Karpas-422 (cell line): Measurements from ENCODE around the gene TRIM36. TPM values are rescaled to one million over a fixed set of nuclear protein-coding genes. Genes with fewer than 3 reads are reported as not detected.

Experiments used
- DNase-seq: peaks from one replicate; pipeline ENCODE4 v3.0.0-alpha.2; 2015
- H2AFZ ChIP-seq: fragments of 200-600 bp; sonication (generic); 2 replicates; pipeline ENCODE4 v1.6.1; 2014; ENCODE audit warnings: antibody characterized with exemption, low read length, mixed read lengths
- H3K27ac ChIP-seq: fragments of 200-600 bp; sonication (generic); 2 replicates; pipeline ENCODE4 v1.5.1; 2014; ENCODE audit warnings: mild to moderate bottlenecking, low read length, moderate library complexity
- H3K27me3 ChIP-seq: fragments of 200-600 bp; sonication (generic); 2 replicates; pipeline ENCODE4 v1.6.1; 2014; ENCODE audit warnings: low read length, mixed read lengths
- H3K36me3 ChIP-seq: fragments of 200-600 bp; sonication (generic); 2 replicates; pipeline ENCODE4 v1.6.1; 2014; ENCODE audit warnings: low read length, mixed read lengths; ENCODE audit not compliant: insufficient read depth
- H3K4me1 ChIP-seq: fragments of 200-600 bp; sonication (generic); 2 replicates; pipeline ENCODE4 v1.6.1; 2014; ENCODE audit warnings: mild to moderate bottlenecking, low read length, mixed read lengths
- H3K4me2 ChIP-seq: fragments of 200-600 bp; sonication (generic); 2 replicates; pipeline ENCODE4 v1.6.1; 2014; ENCODE audit warnings: low read length, low read depth, mild to moderate bottlenecking; ENCODE audit not compliant: poor library complexity, severe bottlenecking
- H3K4me3 ChIP-seq: fragments of 200-600 bp; sonication (generic); 2 replicates; pipeline ENCODE4 v1.5.1; 2014; ENCODE audit warnings: mild to moderate bottlenecking, antibody characterized with exemption, low read length, mixed read lengths
- H3K79me2 ChIP-seq: fragments of 200-600 bp; sonication (generic); 2 replicates; pipeline ENCODE4 v1.6.1; 2014; ENCODE audit warnings: mild to moderate bottlenecking, low read length, mixed read lengths
- H3K9ac ChIP-seq: fragments of 200-600 bp; sonication (generic); 2 replicates; pipeline ENCODE4 v1.6.0; 2014; ENCODE audit warnings: low read length
- H3K9me2 ChIP-seq: fragments of 200-600 bp; sonication (generic), shearing (Covaris generic); replicated peaks from 2 replicates; pipeline ENCODE4 v1.6.0; 2014; ENCODE audit warnings: mild to moderate bottlenecking, low read length, moderate library complexity; ENCODE audit not compliant: insufficient read depth
- H3K9me3 ChIP-seq: fragments of 300-700, 200-600 bp; sonication (generic); 2 replicates; pipeline ENCODE4 v1.6.1; 2014; ENCODE audit warnings: low read length, mixed read lengths
- H4K20me1 ChIP-seq: fragments of 200-600 bp; sonication (generic); 2 replicates; pipeline ENCODE4 v1.6.1; 2014; ENCODE audit warnings: mild to moderate bottlenecking, antibody characterized with exemption, low read length, low read depth; ENCODE audit not compliant: insufficient read depth
- total RNA-seq: library from RNA; depleted of rRNA; stranded (reverse); fragments of >200 nt; shearing (Covaris generic); gene quantifications from 2 replicates; pipeline ENCODE4 v1.2.3, GENCODE V29; 2014; ENCODE audit warnings: low replicate concordance

TRIM36 gene
- total RNA-seq, 1 experiment from 2014 or later: 4.1 TPM

DNA sequence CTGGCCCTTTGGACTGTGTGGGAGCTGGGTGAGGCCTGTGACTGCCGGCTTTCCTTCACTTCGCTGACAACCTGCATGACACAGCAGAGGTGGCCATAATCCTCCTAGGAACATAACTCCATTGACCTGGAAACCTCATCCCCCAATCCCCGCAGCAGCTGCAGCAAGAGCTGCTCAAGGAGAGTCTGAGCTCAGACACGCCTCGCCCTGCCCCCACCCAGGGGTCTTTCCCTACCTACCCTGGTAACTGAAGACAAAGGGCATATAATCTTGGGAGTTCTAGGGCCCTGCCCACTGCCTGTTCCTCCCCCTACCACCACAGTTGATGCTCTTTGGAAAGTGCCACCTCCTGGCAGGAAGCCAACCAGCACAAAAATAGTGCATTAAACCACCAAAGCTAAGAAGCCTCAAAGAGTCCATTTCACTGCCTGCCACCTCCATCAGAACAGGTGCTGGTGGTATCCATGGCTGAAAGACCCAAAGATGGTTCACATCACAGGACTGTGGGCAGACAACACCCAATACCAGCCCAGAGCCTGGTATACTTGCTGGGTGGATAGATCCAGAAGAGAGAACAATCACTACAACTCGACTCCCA is 18.4 kb downstream of the TRIM36 start:
- no peak overlapping the region for H3K27ac ChIP-seq
- no peaks in the 10 kb centered on the region for H3K36me3 ChIP-seq
- H3K4me2 ChIP-seq: no peak overlapping the region
- no peak for DNase-seq
- no peak overlapping the region for H3K9ac ChIP-seq
- H3K9me2 ChIP-seq: no peaks in the 10 kb centered on the region
- no peaks in the 10 kb centered on the region for H3K9me3 ChIP-seq
- H3K4me1 ChIP-seq: no peaks in the 10 kb centered on the region; the same call in 1 of the 2 replicates
- no peak overlapping the region for H3K4me3 ChIP-seq
- H3K27me3 ChIP-seq: no peaks in the 10 kb centered on the region
- H4K20me1 ChIP-seq: no peaks in the 10 kb centered on the region
- H3K79me2 ChIP-seq: no peaks in the 10 kb centered on the region
- H2AFZ ChIP-seq: no peak overlapping the region

GRCh38 chr5:115150512-115150911 is 19.2 kb downstream of the TRIM36 start:
- no peak overlapping the region for H2AFZ ChIP-seq

GRCh38 chr5:115147052-115147451 is 22.7 kb downstream of the TRIM36 start:
- Histone ChIP-seq H3K27ac (no peak overlapping the region), H3K36me3 (no peaks in the 10 kb centered on the region), H3K9me3 (no peaks in the 10 kb centered on the region), H3K4me3 (no peak overlapping the region), H4K20me1 (no peaks in the 10 kb centered on the region), H3K9me2 (no peaks in the 10 kb centered on the region), H2AFZ (no peak overlapping the region), H3K9ac (no peak overlapping the region), H3K4me1 (peaks cover 6% of the 10 kb centered on the region), H3K79me2 (no peaks in the 10 kb centered on the region), H3K4me2 (no peak overlapping the region), H3K27me3 (no peaks in the 10 kb centered on the region)
- DNase-seq: no peak

More at GRCh38 chr5:115150512-115150911, 19.2 kb downstream of the TRIM36 start:
- H3K4me2 ChIP-seq: no peak overlapping the region
- H3K9me2 ChIP-seq: no peaks in the 10 kb centered on the region
- no peak overlapping the region for H3K9ac ChIP-seq
- no peaks in the 10 kb centered on the region for H3K79me2 ChIP-seq
- no peaks in the 10 kb centered on the region for H3K36me3 ChIP-seq
- no peaks in the 10 kb centered on the region for H4K20me1 ChIP-seq
- H3K27ac ChIP-seq: no peak overlapping the region
- DNase-seq: no peak
- H3K4me3 ChIP-seq: no peak overlapping the region
- no peaks in the 10 kb centered on the region for H3K27me3 ChIP-seq
- H3K9me3 ChIP-seq: no peaks in the 10 kb centered on the region
- peaks cover 5% of the 10 kb centered on the region for H3K4me1 ChIP-seq

- H3K9ac ChIP-seq: no peak overlapping the region
Measured at GRCh38 chr5:115136294-115136693, 33.4 kb downstream of the TRIM36 start.

GRCh38 chr5:115132465-115132864 is 37.2 kb downstream of the TRIM36 start:
- Histone ChIP-seq H3K4me2 (no peak overlapping the region), H3K9me3 (no peaks in the 10 kb centered on the region), H3K4me3 (no peak overlapping the region), H3K79me2 (no peaks in the 10 kb centered on the region), H3K27ac (no peak overlapping the region), H3K27me3 (no peaks in the 10 kb centered on the region), H3K4me1 (no peaks in the 10 kb centered on the region), H2AFZ (no peak overlapping the region), H3K36me3 (no peaks in the 10 kb centered on the region), H3K9ac (no peak overlapping the region), H3K9me2 (no peaks in the 10 kb centered on the region), H4K20me1 (no peaks in the 10 kb centered on the region)
- no peak for DNase-seq

More at GRCh38 chr5:115136294-115136693, 33.4 kb downstream of the TRIM36 start:
- H3K79me2 ChIP-seq: no peaks in the 10 kb centered on the region
- H3K27ac ChIP-seq: no peak overlapping the region
- H3K4me1 ChIP-seq: no peaks in the 10 kb centered on the region
- H3K9me3 ChIP-seq: no peaks in the 10 kb centered on the region
- H3K27me3 ChIP-seq: no peaks in the 10 kb centered on the region
- H3K9me2 ChIP-seq: no peaks in the 10 kb centered on the region
- H4K20me1 ChIP-seq: no peaks in the 10 kb centered on the region
- H3K36me3 ChIP-seq: no peaks in the 10 kb centered on the region
- H3K4me2 ChIP-seq: no peak overlapping the region
- no peak overlapping the region for H2AFZ ChIP-seq
- H3K4me3 ChIP-seq: no peak overlapping the region
- DNase-seq: no peak

DNA sequence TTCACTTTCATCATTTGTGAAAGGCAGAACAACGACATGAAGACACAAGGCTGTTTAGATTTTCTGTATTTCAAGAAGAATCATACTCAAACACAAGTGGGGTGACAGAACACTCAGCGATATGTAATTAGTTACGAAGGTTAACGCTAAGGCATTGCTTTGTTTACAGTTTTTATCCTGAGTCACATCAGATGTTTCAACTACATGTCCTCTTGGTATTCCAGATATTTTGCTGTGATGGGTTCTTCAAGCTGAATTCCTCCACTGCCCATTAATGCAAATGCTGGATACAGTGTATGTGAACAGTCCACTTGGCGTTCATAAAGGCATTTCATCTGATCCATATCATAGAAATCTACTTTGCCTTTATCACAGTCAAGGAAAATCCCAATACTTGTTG is 43.4 kb downstream of the TRIM36 start:
- H3K4me3 ChIP-seq: no peak overlapping the region
- H3K79me2 ChIP-seq: no peaks in the 10 kb centered on the region
- H3K9ac ChIP-seq: no peak overlapping the region
- DNase-seq: no peak
- H3K9me3 ChIP-seq: no peaks in the 10 kb centered on the region
- no peaks in the 10 kb centered on the region for H3K36me3 ChIP-seq
- no peaks in the 10 kb centered on the region for H3K27me3 ChIP-seq
- H3K9me2 ChIP-seq: no peaks in the 10 kb centered on the region
- H3K27ac ChIP-seq: no peak overlapping the region
- no peaks in the 10 kb centered on the region for H4K20me1 ChIP-seq
- no peak overlapping the region for H2AFZ ChIP-seq
- H3K4me2 ChIP-seq: no peak overlapping the region
- no peaks in the 10 kb centered on the region for H3K4me1 ChIP-seq

DNA sequence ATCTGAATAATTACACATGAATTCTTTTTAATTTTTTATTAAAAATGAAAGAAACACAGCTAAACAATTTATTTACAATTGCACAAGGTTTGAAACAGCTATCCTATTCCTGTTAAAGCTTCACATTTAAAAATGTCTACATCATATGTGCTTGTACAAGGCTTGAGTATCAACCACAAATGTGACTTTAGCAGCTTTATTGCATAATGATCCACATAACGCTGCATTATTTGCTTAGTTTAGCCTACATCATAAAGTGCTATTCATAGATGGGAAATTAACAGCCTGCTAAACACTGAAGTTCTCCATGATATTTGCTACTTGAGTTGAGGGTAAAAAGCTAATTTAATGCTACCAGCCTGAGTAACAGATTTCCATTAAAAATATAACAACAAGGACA is 45.0 kb downstream of the TRIM36 start:
- H3K4me1 ChIP-seq: no peaks in the 10 kb centered on the region
- H4K20me1 ChIP-seq: no peaks in the 10 kb centered on the region
- H3K79me2 ChIP-seq: no peaks in the 10 kb centered on the region
- H3K27me3 ChIP-seq: no peaks in the 10 kb centered on the region
- H3K27ac ChIP-seq: no peak overlapping the region
- H3K4me3 ChIP-seq: no peak overlapping the region
- H2AFZ ChIP-seq: no peak overlapping the region
- H3K9ac ChIP-seq: no peak overlapping the region
- DNase-seq: no peak
- no peaks in the 10 kb centered on the region for H3K9me3 ChIP-seq
- no peaks in the 10 kb centered on the region for H3K36me3 ChIP-seq
- H3K9me2 ChIP-seq: no peaks in the 10 kb centered on the region
- H3K4me2 ChIP-seq: no peak overlapping the region

DNA sequence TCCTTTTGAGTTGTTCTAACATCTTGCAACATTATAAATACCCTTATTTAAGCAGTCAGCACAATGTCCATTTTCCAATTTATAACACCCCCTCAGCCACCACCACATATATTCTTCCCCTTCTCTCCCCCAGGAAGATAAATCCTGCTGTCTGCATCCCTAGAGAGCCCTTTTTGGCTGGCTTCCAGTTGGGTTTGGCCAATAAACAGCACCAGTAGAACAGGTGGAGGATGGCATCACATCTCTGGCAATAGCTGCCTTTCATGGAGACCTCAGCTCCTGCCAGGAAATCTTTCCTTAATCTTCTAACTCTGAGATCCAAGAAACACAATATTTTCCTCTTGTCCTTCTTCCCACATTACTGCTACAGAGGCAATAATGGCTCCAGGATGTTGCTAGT is 53.7 kb downstream of the TRIM36 start:
- Histone ChIP-seq H3K4me2 (no peak overlapping the region), H3K27me3 (no peaks in the 10 kb centered on the region), H2AFZ (no peak overlapping the region), H3K9me2 (no peaks in the 10 kb centered on the region), H3K9ac (no peak overlapping the region), H3K79me2 (no peaks in the 10 kb centered on the region), H3K4me3 (no peak overlapping the region), H3K27ac (no peak overlapping the region), H3K9me3 (no peaks in the 10 kb centered on the region), H4K20me1 (no peaks in the 10 kb centered on the region), H3K4me1 (no peaks in the 10 kb centered on the region), H3K36me3 (no peaks in the 10 kb centered on the region)
- DNase-seq: no peak
